Dendritic cell treated with granulocyte-macrophage colony-stimulating factor and Interleukin-4, amounts not matched to agents 40 ng/mL and 50 ng/mL, for 4 days (primary cell): Measurements from ENCODE around the gene BMP6.

Source experiments
- H3K27ac Mint-ChIP-seq: one replicate; pipeline ENCODE4 v1.8.0; 2022; ENCODE audit warnings: mild to moderate bottlenecking, mixed read lengths
- H3K27me3 Mint-ChIP-seq: one replicate; pipeline ENCODE4 v1.8.0; 2022; ENCODE audit warnings: mild to moderate bottlenecking, mixed read lengths
- H3K36me3 Mint-ChIP-seq: one replicate; pipeline ENCODE4 v1.8.0; 2022; ENCODE audit warnings: low read depth, mixed read lengths
- H3K4me1 Mint-ChIP-seq: one replicate; pipeline ENCODE4 v1.8.0; 2022; ENCODE audit warnings: low read depth, mixed read lengths
- H3K4me3 Mint-ChIP-seq: one replicate; pipeline ENCODE4 v1.8.0; 2022; ENCODE audit warnings: mild to moderate bottlenecking, moderate library complexity, mixed read lengths
- H3K9me3 Mint-ChIP-seq: one replicate; pipeline ENCODE4 v1.8.0; 2022; ENCODE audit warnings: mixed read lengths
- intact Hi-C: fragments of 100-400 bp; cut with micrococcal nuclease; formaldehyde crosslinking; loops from one replicate; pipeline ENCODE4 v1.15.0; 2022

The BMP6 gene

DNA sequence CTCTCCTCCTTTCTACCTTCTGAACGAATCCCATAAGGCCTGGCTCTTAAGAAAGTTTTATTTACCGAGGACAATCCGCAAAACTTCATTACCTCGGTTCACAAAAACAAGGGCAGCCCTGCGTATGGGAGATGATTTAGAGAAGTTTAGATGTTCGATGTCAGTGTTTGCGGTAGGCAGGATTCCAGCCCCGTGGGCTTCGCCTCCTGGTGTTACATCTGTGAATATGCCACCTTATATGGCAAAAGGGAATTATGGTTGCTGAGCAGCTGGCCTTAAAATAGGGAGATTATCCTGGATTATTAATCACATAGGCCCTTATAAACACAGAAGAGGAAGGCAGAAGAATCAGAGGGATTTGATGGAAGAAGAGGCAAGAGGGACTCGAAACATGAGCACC, 21.1 kb downstream of the BMP6 start:
- no peaks in the 10 kb centered on the region for H3K27me3 Mint-ChIP-seq
- no peaks in the 10 kb centered on the region for H3K9me3 Mint-ChIP-seq
- H3K36me3 Mint-ChIP-seq: no peaks in the 10 kb centered on the region
- H3K4me3 Mint-ChIP-seq: no peak overlapping the region
- intact Hi-C loops: no loop called here
- H3K27ac Mint-ChIP-seq: no peak overlapping the region
- H3K4me1 Mint-ChIP-seq: peaks cover 5% of the 10 kb centered on the region

DNA sequence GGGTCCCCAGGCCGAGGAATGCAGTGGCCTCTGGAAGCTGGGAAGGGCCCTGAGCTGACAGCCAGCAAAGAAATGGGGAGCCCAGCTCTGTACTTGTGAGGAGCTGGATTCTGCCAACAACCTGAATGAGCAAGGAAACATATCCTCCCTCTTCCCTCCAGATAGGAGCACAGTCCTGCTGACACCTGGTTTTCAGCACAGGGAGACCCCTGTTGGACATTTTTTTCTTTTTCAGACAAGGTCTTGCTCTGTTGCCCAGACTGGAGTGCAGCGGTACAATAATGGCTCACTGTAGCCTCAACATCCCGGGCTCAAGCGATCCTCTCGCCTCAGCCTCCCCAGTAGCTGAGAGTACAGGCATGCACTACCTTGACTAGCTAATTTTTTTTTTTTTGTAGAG, 21.5 kb downstream of the BMP6 start:
- Mint-ChIP-seq H3K27ac (no peak overlapping the region), H3K9me3 (no peaks in the 10 kb centered on the region), H3K4me3 (no peak overlapping the region), H3K4me1 (peaks cover 5% of the 10 kb centered on the region), H3K27me3 (peaks cover 1% of the 10 kb centered on the region), H3K36me3 (no peaks in the 10 kb centered on the region)
- intact Hi-C loops: no loop called here

DNA sequence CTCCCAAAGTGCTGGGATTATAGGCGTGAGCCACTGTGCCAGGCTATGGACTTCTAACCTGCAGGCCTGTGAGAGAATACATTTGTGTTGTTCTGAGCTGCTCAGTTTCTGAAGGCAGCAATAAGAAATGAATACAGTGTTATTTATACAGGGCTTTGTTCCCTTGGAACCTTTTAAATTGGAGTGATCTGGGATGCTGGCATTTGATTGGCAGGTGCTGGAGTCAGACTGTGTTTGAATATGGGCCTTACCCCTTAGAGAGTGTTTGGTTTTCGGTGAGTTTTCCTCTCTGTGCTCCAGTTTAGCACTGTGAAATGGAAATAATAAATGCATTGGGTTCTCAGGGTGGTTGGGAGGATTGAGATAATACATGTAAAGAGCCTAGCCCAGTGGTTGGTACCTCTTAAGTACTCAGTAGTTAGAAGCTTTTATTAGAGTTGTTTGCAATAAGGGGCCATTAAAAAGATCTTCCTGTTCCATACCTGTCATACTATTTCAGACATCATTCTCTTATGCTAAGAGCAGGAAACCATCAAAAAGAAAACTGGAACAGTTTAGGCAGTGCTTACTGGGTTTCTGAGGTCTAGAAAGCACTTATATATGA, 22.1 kb downstream of the BMP6 start:
- no peaks in the 10 kb centered on the region for H3K36me3 Mint-ChIP-seq
- intact Hi-C loops: no loop called here
- no peak overlapping the region for H3K27ac Mint-ChIP-seq
- no peaks in the 10 kb centered on the region for H3K9me3 Mint-ChIP-seq
- H3K4me1 Mint-ChIP-seq: peaks cover 5% of the 10 kb centered on the region
- peaks cover 1% of the 10 kb centered on the region for H3K27me3 Mint-ChIP-seq
- H3K4me3 Mint-ChIP-seq: no peak overlapping the region

DNA sequence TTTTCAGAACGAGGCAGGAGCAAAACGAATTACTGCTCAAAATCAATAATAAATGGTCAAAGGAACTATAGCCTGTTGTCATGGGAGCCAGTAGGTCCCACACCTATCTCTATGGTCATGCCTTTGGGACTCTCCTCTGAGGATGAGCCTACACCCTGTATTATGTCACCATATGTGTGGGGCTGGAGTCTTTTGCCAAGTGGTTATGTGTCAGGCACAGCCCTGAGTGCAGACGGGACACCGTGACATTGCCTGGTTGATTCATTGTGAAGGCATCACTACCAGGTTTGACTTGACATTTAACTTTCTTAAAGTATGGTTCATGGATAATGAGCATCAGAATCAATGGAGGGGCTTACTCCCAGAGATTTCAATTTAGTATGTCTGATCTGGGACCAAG, 23.6 kb downstream of the BMP6 start:
- Mint-ChIP-seq H3K4me3 (no peak overlapping the region), H3K36me3 (no peaks in the 10 kb centered on the region), H3K9me3 (no peaks in the 10 kb centered on the region), H3K27me3 (peaks cover 1% of the 10 kb centered on the region), H3K27ac (no peak overlapping the region), H3K4me1 (peaks cover 5% of the 10 kb centered on the region)
- intact Hi-C loops: no loop called here

DNA sequence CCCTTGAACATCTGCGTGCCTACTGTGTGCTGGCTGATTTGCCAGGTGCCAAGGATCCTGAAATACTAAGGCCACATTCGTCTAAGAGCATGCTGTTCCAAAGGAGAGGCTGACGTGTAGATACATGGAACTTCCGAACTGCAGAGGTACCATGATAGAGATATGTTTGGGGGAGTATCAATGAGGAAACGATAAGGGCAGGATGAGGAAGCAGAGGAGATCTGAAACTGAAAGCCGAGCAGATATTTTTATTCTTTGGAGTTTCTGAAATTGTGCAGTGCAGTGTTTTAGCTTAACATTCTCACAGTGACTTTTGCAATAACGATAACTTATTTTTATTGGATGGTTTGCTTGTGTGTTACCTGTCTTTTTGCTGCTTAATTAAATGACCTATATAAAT, 24.3 kb downstream of the BMP6 start:
- H3K4me3 Mint-ChIP-seq: no peak overlapping the region

DNA sequence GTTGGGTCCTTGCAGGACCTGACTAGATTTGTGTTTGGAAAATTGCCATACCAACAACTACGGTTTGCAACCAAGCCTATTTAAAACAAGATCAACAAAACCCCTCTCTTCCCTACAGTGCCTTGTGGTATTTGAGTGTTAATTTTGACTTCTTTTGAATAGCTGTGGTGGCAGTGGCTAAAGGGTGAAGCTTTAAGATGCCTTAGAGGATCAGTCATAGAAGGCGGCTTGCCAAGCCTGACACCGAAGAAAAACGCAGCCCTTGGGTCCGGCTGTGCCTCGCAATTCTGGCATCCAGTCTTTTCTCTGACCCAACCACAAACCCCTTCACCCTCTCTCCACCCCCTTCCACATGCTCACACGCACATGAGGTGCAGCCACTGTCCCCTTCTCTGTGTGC, 32.6 kb downstream of the BMP6 start:
- no peaks in the 10 kb centered on the region for H3K36me3 Mint-ChIP-seq
- no peak overlapping the region for H3K4me3 Mint-ChIP-seq
- H3K9me3 Mint-ChIP-seq: no peaks in the 10 kb centered on the region
- intact Hi-C loops: no loop called here
- peaks cover 5% of the 10 kb centered on the region for H3K27me3 Mint-ChIP-seq
- H3K27ac Mint-ChIP-seq: no peak overlapping the region
- H3K4me1 Mint-ChIP-seq: no peaks in the 10 kb centered on the region

More for the DNA sequence above, 24.3 kb downstream of the BMP6 start:
- Mint-ChIP-seq H3K27ac (no peak overlapping the region), H3K9me3 (no peaks in the 10 kb centered on the region), H3K4me1 (peaks cover 5% of the 10 kb centered on the region), H3K27me3 (peaks cover 1% of the 10 kb centered on the region), H3K36me3 (no peaks in the 10 kb centered on the region)
- intact Hi-C loops: no loop called here

DNA sequence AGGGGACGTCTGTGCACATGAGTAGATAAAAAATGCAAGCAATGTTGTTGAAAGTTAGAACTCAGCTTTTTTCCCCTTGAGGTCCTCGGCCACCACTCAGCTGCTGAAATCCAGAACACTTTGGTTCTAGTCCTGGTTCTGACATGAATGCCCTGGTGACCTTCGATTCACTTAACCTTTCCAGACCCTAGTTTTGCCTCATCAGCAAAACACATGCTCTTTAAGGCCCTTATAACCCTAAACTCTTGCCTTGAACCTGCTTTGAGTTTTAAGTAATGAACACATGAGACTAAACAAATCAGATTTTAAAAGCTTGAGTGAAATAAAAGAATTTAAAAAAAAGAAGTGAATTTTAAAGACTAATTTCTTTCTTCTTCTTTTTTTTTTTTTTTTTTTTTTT, 33.4 kb downstream of the BMP6 start:
- Mint-ChIP-seq H3K4me3 (no peak overlapping the region), H3K36me3 (no peaks in the 10 kb centered on the region), H3K9me3 (no peaks in the 10 kb centered on the region), H3K4me1 (no peaks in the 10 kb centered on the region), H3K27me3 (peaks cover 5% of the 10 kb centered on the region), H3K27ac (no peak overlapping the region)
- intact Hi-C loops: no loop called here

DNA sequence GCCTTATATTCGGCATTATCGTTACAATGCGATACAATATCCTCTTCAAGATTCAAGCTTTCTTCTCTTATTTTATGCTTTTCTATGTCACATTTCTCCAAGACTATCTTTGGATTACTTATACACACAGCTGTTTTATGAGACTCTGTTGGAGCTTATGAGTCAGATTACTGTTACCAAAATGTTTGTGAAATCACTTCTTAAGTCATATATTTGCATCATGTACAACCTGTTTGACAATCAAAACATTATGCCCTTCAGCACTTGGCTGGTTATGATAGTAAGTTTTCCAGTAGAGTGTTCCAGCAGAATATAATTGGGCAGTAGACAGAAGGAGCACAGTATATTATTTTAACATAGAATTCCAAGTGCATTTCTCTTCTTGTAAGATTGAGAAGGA, 35.2 kb downstream of the BMP6 start:
- no peak overlapping the region for H3K27ac Mint-ChIP-seq
- H3K9me3 Mint-ChIP-seq: no peaks in the 10 kb centered on the region
- intact Hi-C loops: no loop called here
- no peak overlapping the region for H3K4me3 Mint-ChIP-seq
- no peaks in the 10 kb centered on the region for H3K36me3 Mint-ChIP-seq
- no peaks in the 10 kb centered on the region for H3K4me1 Mint-ChIP-seq
- H3K27me3 Mint-ChIP-seq: peaks cover 4% of the 10 kb centered on the region

DNA sequence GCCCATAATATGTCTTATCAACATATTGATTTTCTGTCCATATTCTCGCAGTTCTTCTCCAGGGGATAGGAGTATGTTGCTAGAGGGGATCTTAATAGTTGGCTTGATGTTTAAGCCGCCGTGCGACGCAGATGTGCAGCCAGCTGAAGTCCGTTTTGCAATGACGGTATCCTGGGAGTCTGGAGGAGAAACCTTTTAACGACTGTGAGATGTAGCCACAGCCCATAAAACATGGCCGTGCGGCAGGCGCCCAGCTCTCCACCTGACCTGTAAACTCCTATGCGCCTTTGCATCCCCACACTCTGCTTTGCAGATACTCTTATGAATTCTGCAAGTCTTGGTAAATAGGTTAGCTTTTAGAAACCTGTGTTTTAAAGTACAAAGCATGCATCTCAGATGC, 36.9 kb downstream of the BMP6 start:
- Mint-ChIP-seq H3K27me3 (peaks cover 2% of the 10 kb centered on the region), H3K9me3 (no peaks in the 10 kb centered on the region), H3K4me3 (no peak overlapping the region), H3K27ac (no peak overlapping the region), H3K4me1 (no peaks in the 10 kb centered on the region), H3K36me3 (no peaks in the 10 kb centered on the region)
- intact Hi-C loops: no loop called here

DNA sequence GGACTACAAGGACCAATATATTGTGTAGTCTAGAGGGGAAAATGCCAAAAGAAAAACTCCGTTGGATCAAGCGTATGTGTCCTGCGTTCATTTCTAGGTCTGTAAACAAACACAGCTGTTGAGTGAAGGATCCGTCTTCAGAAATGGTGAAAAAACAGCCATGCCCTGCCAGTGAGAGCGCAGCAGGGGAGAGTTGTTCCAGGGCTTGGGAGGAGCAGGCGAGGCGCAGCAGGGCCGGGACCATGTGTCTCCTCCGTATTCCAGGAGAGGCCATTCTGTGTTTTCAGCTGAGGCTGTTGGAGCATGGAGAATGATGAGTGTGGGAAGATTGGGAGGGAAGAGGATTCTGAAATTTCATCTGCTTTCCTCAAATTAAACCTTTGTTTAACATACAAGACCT, 38.0 kb downstream of the BMP6 start:
- H3K27ac Mint-ChIP-seq: no peak overlapping the region
- H3K9me3 Mint-ChIP-seq: no peaks in the 10 kb centered on the region
- H3K36me3 Mint-ChIP-seq: no peaks in the 10 kb centered on the region
- no peaks in the 10 kb centered on the region for H3K4me1 Mint-ChIP-seq
- no peak overlapping the region for H3K4me3 Mint-ChIP-seq
- H3K27me3 Mint-ChIP-seq: no peaks in the 10 kb centered on the region
- intact Hi-C loops: no loop called here

DNA sequence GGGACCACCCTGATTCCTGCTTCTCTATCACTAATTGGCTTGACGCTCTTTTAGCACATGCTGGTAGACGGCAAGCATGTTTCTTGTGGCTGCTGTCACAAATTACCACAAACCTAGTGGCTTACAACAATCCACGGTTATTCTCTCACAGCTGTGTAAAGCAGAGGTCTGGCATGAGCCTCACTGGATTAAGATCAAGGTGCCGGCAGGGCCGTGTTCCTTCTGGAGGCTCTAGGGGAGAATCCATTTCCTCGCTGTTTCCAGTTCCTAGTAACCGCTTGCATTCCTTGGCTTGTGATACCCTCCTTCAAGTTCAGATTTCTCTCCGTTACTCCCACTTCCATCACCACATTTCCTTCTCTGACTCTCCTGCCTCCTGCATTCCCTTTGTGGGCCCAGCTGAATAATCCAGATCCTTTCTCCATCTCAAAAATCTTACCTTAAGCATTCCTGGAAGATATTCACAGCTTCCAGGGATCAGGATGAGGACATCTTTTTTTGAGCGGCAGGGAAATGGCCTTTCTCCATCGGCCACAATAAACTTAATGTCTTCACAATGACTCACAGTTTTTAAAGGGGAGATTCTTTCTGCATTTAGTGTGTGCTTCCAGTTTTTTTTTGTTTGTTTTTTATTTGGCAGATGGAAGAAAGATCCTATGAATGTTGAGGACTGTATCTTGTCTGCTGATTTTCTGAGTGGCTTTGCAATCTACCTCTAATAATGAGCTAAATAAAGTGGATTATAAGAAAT, 39.9 kb downstream of the BMP6 start:
- H3K9me3 Mint-ChIP-seq: no peaks in the 10 kb centered on the region
- no peaks in the 10 kb centered on the region for H3K36me3 Mint-ChIP-seq
- no peaks in the 10 kb centered on the region for H3K4me1 Mint-ChIP-seq
- no peak overlapping the region for H3K4me3 Mint-ChIP-seq
- no peak overlapping the region for H3K27ac Mint-ChIP-seq
- H3K27me3 Mint-ChIP-seq: no peaks in the 10 kb centered on the region
- intact Hi-C loops: no loop called here

DNA sequence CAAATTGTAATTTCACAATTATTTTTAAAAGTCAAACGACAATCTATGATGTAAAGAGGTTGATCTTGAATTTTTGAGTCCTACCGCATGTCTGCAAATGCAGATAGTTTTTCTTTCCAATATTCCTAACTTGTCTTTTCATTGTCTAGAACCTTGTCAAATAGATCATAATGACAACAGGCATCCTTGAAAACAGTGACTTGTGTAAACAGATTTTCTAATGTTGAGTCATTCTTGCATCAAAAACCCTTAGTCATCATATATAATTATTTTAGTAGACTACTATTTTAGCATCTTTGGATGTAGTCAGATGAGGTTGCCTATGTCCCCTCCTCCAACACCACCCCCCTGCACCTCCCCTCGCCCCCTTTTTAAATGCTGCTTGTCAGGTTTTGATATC, 43.8 kb downstream of the BMP6 start:
- Mint-ChIP-seq H3K27me3 (peaks cover 2% of the 10 kb centered on the region), H3K4me1 (no peaks in the 10 kb centered on the region), H3K36me3 (no peaks in the 10 kb centered on the region), H3K4me3 (no peak overlapping the region), H3K9me3 (no peaks in the 10 kb centered on the region), H3K27ac (no peak overlapping the region)
- intact Hi-C loops: no loop called here

DNA sequence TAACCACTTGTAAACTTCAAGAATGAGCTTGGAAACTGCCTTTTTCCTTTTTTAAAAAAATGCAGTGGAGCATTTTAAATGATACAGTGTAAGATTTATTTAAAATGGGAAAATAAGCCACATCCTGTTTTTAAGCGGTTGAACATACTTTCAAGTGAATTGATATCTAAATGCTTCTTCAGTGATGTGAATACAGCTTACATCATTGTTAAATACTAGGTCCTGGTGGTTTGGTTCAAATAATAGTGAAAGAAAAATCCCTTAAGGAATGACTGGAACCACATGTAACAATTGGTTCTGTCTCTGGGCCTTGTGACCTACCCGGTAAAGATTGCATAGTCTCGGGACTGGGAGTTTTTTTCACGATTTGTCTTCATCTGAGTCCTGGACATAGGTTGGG, 44.2 kb downstream of the BMP6 start:
- no peak overlapping the region for H3K4me3 Mint-ChIP-seq
- no peaks in the 10 kb centered on the region for H3K4me1 Mint-ChIP-seq
- no peaks in the 10 kb centered on the region for H3K9me3 Mint-ChIP-seq
- H3K27me3 Mint-ChIP-seq: peaks cover 2% of the 10 kb centered on the region
- H3K36me3 Mint-ChIP-seq: no peaks in the 10 kb centered on the region
- intact Hi-C loops: no loop called here
- H3K27ac Mint-ChIP-seq: no peak overlapping the region

DNA sequence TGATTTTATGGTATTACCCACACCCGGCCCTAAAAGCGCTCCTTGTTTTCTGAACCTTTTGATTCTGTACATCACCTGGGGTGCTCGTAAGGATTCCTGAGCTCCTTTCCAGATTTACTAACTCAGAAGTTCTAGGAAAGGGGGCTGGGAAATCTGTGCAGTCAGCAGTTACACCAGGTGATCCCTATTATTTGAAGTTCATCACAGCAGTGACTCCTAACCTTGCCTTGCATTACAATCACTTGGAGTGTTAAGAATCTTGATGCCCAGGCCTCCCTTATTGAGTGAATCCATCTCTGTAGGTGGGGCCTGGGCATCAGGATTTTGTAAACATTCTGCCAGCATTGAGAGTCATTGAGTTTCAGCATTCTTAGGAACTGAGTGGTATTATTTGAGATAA, 44.7 kb downstream of the BMP6 start:
- Mint-ChIP-seq H3K27ac (no peak overlapping the region), H3K4me3 (no peak overlapping the region), H3K27me3 (peaks cover 2% of the 10 kb centered on the region), H3K36me3 (no peaks in the 10 kb centered on the region), H3K4me1 (no peaks in the 10 kb centered on the region), H3K9me3 (no peaks in the 10 kb centered on the region)
- intact Hi-C loops: no loop called here

DNA sequence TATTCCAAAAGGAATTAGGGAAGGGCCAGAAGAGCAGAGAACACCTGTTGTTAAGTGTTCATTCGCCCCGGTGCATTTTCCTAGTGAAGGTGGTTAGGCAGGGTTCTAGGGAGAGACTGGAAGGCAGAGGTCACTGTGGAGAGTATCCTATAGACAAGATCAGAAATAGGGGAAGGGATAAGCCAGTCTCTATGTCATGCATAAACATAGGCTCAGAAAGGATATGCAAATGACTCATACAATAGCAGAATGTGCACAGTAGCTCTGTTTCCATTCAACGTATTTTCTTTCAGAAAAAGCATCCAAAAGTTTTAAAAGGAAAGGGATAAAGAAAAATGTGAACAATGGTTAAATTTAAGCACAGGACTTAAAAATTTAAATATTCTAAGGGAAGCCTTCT, 47.4 kb downstream of the BMP6 start:
- intact Hi-C loops: no loop called here
- no peaks in the 10 kb centered on the region for H3K36me3 Mint-ChIP-seq
- H3K27ac Mint-ChIP-seq: no peak overlapping the region
- H3K4me3 Mint-ChIP-seq: no peak overlapping the region
- no peaks in the 10 kb centered on the region for H3K4me1 Mint-ChIP-seq
- H3K27me3 Mint-ChIP-seq: peaks cover 4% of the 10 kb centered on the region
- H3K9me3 Mint-ChIP-seq: no peaks in the 10 kb centered on the region
